ENCODE data around the gene RTN4.

RTN4 gene

DNA sequence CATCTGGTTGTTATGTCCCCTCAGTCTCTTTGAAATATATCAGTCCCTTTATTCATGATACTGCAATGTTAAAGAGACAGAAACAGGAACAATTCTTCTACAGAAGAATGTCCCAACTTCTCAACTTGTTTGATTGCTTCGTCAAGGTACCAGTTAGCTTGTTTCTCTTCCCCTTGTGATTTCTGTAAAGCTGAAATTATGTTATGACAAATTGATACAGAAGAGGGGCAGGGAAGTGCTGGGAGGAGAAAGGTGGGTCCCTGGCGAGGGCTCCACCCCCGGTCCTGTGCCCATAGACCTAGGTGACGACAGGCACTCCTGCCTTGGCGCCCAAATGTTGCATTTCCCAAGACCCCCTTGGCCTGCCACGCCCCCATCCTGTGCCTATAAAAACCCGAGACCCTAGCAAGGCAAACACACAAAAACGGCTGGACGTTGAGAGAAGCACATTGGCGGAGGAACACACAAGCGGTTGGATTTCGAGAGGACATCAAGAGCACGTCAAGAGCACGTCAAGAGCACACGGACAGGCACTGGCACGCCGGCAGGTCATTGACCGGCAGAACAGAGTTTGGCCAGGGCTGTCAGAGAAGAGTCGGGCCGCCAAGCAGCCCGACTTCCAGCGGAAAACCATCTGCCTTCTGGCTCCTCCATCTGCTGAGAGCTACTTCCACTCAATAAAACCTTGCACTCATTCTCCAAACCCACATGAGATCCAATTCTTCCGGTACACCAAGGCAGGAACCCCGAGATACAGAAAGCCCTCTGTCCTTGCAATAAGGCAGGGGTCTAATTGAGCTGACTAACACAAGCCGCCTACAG, 11.5 kb upstream of the RTN4 start:
- TF ChIP-seq TAF1 (IDR thresholded peaks at IDR 0.05; ENCODE audit: borderline replicate concordance, insufficient read depth, low read length): no peak
- TF ChIP-seq, protein P1, sequence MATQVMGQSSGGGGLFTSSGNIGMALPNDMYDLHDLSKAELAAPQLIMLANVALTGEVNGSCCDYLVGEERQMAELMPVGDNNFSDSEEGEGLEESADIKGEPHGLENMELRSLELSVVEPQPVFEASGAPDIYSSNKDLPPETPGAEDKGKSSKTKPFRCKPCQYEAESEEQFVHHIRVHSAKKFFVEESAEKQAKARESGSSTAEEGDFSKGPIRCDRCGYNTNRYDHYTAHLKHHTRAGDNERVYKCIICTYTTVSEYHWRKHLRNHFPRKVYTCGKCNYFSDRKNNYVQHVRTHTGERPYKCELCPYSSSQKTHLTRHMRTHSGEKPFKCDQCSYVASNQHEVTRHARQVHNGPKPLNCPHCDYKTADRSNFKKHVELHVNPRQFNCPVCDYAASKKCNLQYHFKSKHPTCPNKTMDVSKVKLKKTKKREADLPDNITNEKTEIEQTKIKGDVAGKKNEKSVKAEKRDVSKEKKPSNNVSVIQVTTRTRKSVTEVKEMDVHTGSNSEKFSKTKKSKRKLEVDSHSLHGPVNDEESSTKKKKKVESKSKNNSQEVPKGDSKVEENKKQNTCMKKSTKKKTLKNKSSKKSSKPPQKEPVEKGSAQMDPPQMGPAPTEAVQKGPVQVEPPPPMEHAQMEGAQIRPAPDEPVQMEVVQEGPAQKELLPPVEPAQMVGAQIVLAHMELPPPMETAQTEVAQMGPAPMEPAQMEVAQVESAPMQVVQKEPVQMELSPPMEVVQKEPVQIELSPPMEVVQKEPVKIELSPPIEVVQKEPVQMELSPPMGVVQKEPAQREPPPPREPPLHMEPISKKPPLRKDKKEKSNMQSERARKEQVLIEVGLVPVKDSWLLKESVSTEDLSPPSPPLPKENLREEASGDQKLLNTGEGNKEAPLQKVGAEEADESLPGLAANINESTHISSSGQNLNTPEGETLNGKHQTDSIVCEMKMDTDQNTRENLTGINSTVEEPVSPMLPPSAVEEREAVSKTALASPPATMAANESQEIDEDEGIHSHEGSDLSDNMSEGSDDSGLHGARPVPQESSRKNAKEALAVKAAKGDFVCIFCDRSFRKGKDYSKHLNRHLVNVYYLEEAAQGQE (IDR thresholded peaks at IDR 0.05; ENCODE audit: insufficient read depth in 1 of 2, low read depth in 2 of 2, low read length in 2 of 2): no peak
- TF ChIP-seq FOXP2 (optimal IDR thresholded peaks at IDR 0.05; ENCODE audit: borderline replicate concordance, extremely low read depth, extremely low read length, insufficient read depth): no peak
- no peak for TF ChIP-seq POLR2AphosphoS5 (IDR thresholded peaks at IDR 0.05; ENCODE audit: low read depth, low read length)
- TF ChIP-seq SIN3A (IDR thresholded peaks at IDR 0.05; ENCODE audit: borderline replicate concordance, insufficient read depth, low read length): no peak

DNA sequence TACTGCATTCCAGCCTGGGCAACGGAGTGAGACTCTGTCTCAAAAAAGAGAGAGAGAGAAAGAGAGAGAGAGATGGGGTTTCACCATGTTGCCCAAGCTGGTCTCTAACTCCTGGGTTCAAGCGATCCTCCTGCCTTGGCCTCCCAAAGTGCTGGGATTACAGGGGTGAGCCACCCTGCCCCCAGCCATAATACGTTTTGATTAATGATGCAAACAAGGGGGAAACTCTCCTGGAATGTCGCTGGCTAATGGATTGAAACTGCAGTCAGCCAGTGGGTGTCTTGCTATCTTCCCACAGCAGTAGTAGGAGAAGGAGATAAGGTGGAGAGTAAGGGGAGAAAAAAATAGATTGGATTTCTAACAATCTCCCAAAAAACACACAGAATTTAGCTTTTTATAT, 9.5 kb upstream of the RTN4 start:
- TF ChIP-seq SIN3A (IDR thresholded peaks at IDR 0.05; ENCODE audit: borderline replicate concordance, insufficient read depth, low read length): no peak

DNA sequence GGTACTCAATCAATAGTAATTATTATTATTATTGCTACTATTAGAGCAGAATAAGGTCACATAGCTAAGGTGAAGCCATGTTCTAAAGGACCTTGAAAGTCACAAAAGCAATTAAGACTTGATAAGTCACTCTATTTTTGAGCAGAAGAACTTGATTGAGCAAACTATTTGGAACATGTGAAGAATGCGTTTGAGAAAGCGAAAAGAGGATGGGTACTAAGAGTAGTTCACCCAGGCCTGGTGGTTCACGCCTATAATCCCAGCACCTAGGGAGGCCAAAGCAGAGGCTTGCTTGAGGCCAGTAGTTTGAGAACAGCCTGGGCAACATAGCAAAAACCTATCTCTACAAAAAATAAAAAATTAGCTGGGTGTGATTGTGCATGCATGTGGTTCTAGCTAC, 7.2 kb upstream of the RTN4 start:
- TF ChIP-seq, protein P1 (IDR thresholded peaks at IDR 0.05; ENCODE audit: insufficient read depth in 1 of 2, low read depth in 2 of 2, low read length in 2 of 2): no peak
- TF ChIP-seq POLR2AphosphoS5 (IDR thresholded peaks at IDR 0.05; ENCODE audit: low read depth, low read length) (no peak), FOXP2 (optimal IDR thresholded peaks at IDR 0.05; ENCODE audit: borderline replicate concordance, extremely low read depth, extremely low read length, insufficient read depth) (no peak), TAF1 (IDR thresholded peaks at IDR 0.05; ENCODE audit: borderline replicate concordance, insufficient read depth, low read length) (no peak), SIN3A (IDR thresholded peaks at IDR 0.05; ENCODE audit: borderline replicate concordance, insufficient read depth, low read length) (no peak)

- no peak for TF ChIP-seq SIN3A (IDR thresholded peaks at IDR 0.05; ENCODE audit: borderline replicate concordance, insufficient read depth, low read length)
- no peak for TF ChIP-seq TAF1 (IDR thresholded peaks at IDR 0.05; ENCODE audit: borderline replicate concordance, insufficient read depth, low read length)
- TF ChIP-seq, protein P1 (IDR thresholded peaks at IDR 0.05; ENCODE audit: insufficient read depth in 1 of 2, low read depth in 2 of 2, low read length in 2 of 2): no peak
- TF ChIP-seq FOXP2 (optimal IDR thresholded peaks at IDR 0.05; ENCODE audit: borderline replicate concordance, extremely low read depth, extremely low read length, insufficient read depth): no peak
- TF ChIP-seq POLR2AphosphoS5 (IDR thresholded peaks at IDR 0.05; ENCODE audit: low read depth, low read length): no peak
Measured at GRCh38 chr2:55056024-55056521, 5.8 kb upstream of the RTN4 start.

DNA sequence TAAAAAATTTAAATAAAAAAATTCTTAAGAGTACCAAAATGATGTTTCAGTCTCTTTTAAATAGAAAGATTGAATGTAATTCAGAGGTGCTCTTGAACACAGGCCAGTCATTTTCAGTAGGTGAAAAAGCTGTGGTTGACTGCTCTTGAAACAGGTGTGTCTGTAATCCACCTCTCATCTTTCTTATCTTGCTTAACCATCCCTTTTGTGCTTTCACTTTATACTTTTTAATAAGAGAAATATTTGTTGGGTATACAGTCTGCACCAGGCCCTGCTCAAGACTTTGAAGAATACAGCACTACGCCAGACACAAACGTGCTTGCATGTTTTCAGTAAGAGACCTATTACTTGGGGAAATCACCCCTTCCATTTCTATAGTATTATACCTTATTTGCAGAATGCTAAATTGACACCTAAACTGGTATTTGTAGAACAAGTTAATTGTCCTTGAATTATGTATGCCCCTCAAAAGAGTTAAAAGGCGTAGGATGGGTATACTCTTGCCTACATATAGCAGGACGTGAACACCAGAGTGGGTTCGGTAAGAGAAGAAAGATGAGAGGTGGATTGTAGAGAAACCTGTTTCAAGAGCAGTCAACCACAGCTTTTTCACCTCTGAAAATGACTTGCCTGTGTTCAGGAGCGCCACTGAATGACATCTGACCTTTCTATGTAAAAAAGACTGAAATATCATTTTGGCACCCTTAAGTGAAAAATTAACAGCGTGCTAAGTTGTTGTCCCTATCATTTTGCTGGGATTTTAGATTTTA, 4.0 kb upstream of the RTN4 start:
- TF ChIP-seq POLR2AphosphoS5 (IDR thresholded peaks at IDR 0.05; ENCODE audit: low read depth, low read length) (no peak), FOXP2 (optimal IDR thresholded peaks at IDR 0.05; ENCODE audit: borderline replicate concordance, extremely low read depth, extremely low read length, insufficient read depth) (no peak), TAF1 (IDR thresholded peaks at IDR 0.05; ENCODE audit: borderline replicate concordance, insufficient read depth, low read length) (no peak), SIN3A (IDR thresholded peaks at IDR 0.05; ENCODE audit: borderline replicate concordance, insufficient read depth, low read length) (no peak)
- TF ChIP-seq, protein P1 (IDR thresholded peaks at IDR 0.05; ENCODE audit: insufficient read depth in 1 of 2, low read depth in 2 of 2, low read length in 2 of 2): no peak

Measured in PFSK-1 (cell line).